Dermis microvascular lymphatic vessel endothelial cell (primary cell): ENCODE data around the gene CCER1. TPM values are rescaled to one million over a fixed set of nuclear protein-coding genes. Genes with fewer than 3 reads are reported as not detected.
"Not testable (repeated sequence)": the region's sequence is repeated elsewhere in the genome, so short reads cannot be mapped to it uniquely, and the experiment has no call there.

Source experiments
- DNase-seq, 2 donors: peaks; one replicate each; pipeline versions ENCODE4 v3.0.0 to v3.0.0-alpha.2; 2010; ENCODE audit warnings: low read depth in 2 of 2
- total RNA-seq: library from RNA; depleted of rRNA; stranded (reverse); fragments of >200 nt; gene quantifications from 2 replicates; pipeline ENCODE4 v1.2.1, GENCODE V29; 2014

Gene CCER1
- not detected in 2 replicates for total RNA-seq

- DNase-seq, result no peak
These were observed at the start of gene CCER1 for GRCh38 chr12:90954921-90955320. TSS of gene CCER1 (minus strand) at chr12:90955176. CDS start at chr12:90954742, 434 bp downstream.

- no peak for DNase-seq
These were observed 48.8 kb upstream of the CCER1 start for GRCh38 chr12:91003737-91004136.

GRCh38 chr12:91001306-91001705, 46.3 kb upstream of the CCER1 start:
- no peak for DNase-seq

- DNase-seq, result no peak
These were observed 45.0 kb upstream of the CCER1 start for GRCh38 chr12:90999966-91000365.

- no peak for DNase-seq
These were observed 44.6 kb upstream of the CCER1 start for GRCh38 chr12:90999527-90999926.

- no peak for DNase-seq
These were observed 40.0 kb upstream of the CCER1 start for GRCh38 chr12:90995010-90995409.

- DNase-seq, result no peak
These were observed 37.0 kb upstream of the CCER1 start for GRCh38 chr12:90991952-90992465.

- DNase-seq, result no peak
These were observed 35.6 kb upstream of the CCER1 start for GRCh38 chr12:90990611-90991010.

- no peak for DNase-seq
These were observed 34.7 kb upstream of the CCER1 start for GRCh38 chr12:90989686-90990111.

- no peak for DNase-seq
These were observed 32.5 kb upstream of the CCER1 start for GRCh38 chr12:90987520-90987919.

- no peak for DNase-seq
These were observed 32.1 kb upstream of the CCER1 start for GRCh38 chr12:90987101-90987500.

GRCh38 chr12:90985331-90985730, 30.4 kb upstream of the CCER1 start:
- DNase-seq, result not testable (repeated sequence)

- no peak for DNase-seq
These were observed 29.1 kb upstream of the CCER1 start for GRCh38 chr12:90984114-90984513.

- DNase-seq, result no peak
These were observed 27.2 kb upstream of the CCER1 start for GRCh38 chr12:90982170-90982569.

GRCh38 chr12:90979951-90980350, 25.0 kb upstream of the CCER1 start:
- DNase-seq, result no peak

- no peak for DNase-seq
These were observed 24.0 kb upstream of the CCER1 start for GRCh38 chr12:90979019-90979418.

- peak in 1 of 2 donors; percentile 49 for DNase-seq
These were observed 23.3 kb upstream of the CCER1 start for GRCh38 chr12:90978117-90978770.

- no peak for DNase-seq
These were observed 22.2 kb upstream of the CCER1 start for GRCh38 chr12:90977224-90977623.

GRCh38 chr12:90974286-90974685, 19.3 kb upstream of the CCER1 start:
- DNase-seq, result no peak

- no peak for DNase-seq
These were observed 17.2 kb upstream of the CCER1 start for GRCh38 chr12:90972226-90972625.

GRCh38 chr12:90970911-90971310, 15.9 kb upstream of the CCER1 start:
- no peak for DNase-seq

GRCh38 chr12:90970471-90970870, 15.5 kb upstream of the CCER1 start:
- DNase-seq, result peak in 1 of 2 donors; percentile 62

GRCh38 chr12:90969851-90970250, 14.9 kb upstream of the CCER1 start:
- no peak for DNase-seq

- DNase-seq, result no peak
These were observed 14.4 kb upstream of the CCER1 start for GRCh38 chr12:90969346-90969745.
